Thyroid gland (tissue), 4 donors: ENCODE measurements around the gene OSBPL8. TPM values are rescaled to one million over a fixed set of nuclear protein-coding genes. Genes with fewer than 3 reads are reported as not detected.
"Not testable (repeated sequence)": the region's sequence is repeated elsewhere in the genome, so short reads cannot be mapped to it uniquely, and the experiment has no call there.

Source experiments
- DNase-seq, 2 donors: peaks; one replicate each; pipeline ENCODE4 v3.0.0-alpha.2; 2019
- H3K27ac ChIP-seq, 3 donors: fragments of 200-600 bp; sonication (generic); 1 replicate in 2 of 3; 2 replicates in 1 of 3; pipeline ENCODE4 v1.5.1; 2016 to 2019; ENCODE audit warnings: mild to moderate bottlenecking in 1 of 3, moderate library complexity in 1 of 3
- H3K27me3 ChIP-seq: fragments of 200-600 bp; sonication (generic); one replicate; pipeline ENCODE4 v1.5.1; 2019
- H3K36me3 ChIP-seq, 2 donors: fragments of 200-600 bp; sonication (generic); one replicate each; pipeline ENCODE4 v1.5.1; 2016 to 2019
- H3K4me1 ChIP-seq, 2 donors: fragments of 200-600 bp; sonication (generic); one replicate each; pipeline ENCODE4 v1.5.1; 2017 to 2019
- H3K4me3 ChIP-seq, 3 donors: fragments of 200-600 bp; sonication (generic); replicated peaks in 1 of 3; 1 replicate in 2 of 3; 2 replicates in 1 of 3; pipeline ENCODE4 v1.5.1; 2016; ENCODE audit warnings: mild to moderate bottlenecking in 1 of 3
- H3K9me3 ChIP-seq: fragments of 200-600 bp; sonication (generic); one replicate; pipeline ENCODE4 v1.5.1; 2017
- POLR2A ChIP-seq, 2 donors: fragments of 450-650 bp; IDR thresholded peaks; one replicate each; pipeline ENCODE4 v1.6.1; 2017; ENCODE audit warnings: antibody characterized with exemption in 2 of 2, mild to moderate bottlenecking in 2 of 2, moderate library complexity in 1 of 2
- WGBS, 2 donors: methylation state at CpG; one replicate each; pipeline ENCODE4 v1.1.5; 2017; 5-methylcytosine and 5-hydroxymethylcytosine counted together
- intact Hi-C: fragments of 100-400 bp; cut with DNase I; formaldehyde crosslinking; loops from one replicate; pipeline ENCODE4 v1.15.1; 2023
- total RNA-seq, 4 donors: library from RNA; depleted of rRNA; stranded (reverse); fragments of >200 nt; gene quantifications; one replicate each; pipeline ENCODE4 v1.2.3, GENCODE V29; 2016
- TF ChIP-seq, protein P1 (sequence below), 6 experiments: fragments of 200-600 bp in 3 of 6; fragments of 450-650 bp in 3 of 6; sonication (generic) in 3 of 6; IDR thresholded peaks; one replicate each; pipeline ENCODE4 v1.5.1; 2016 to 2019; ENCODE audit warnings: antibody characterized with exemption in 6 of 6, mild to moderate bottlenecking in 2 of 6, inconsistent platforms in 1 of 6, moderate library complexity in 1 of 6

The OSBPL8 gene
- total RNA-seq, 4 donors from 2014 or later, result 69.8 to 112 (median 77.6) TPM

GRCh38 chr12:76515271-76515670 is 44.3 kb downstream of the OSBPL8 start:
- no peak overlapping the region for H3K4me3 ChIP-seq
- no peak overlapping the region for H3K27ac ChIP-seq
- WGBS, 2 donors, result 92 to 97% methylated on average over 4 of the region's 4 CpGs
- H3K4me1 ChIP-seq, result no peaks in the 10 kb centered on the region
- no peak for DNase-seq
- H3K9me3 ChIP-seq, result no peaks in the 10 kb centered on the region
- intact Hi-C loops, result no loop called here
- H3K36me3 ChIP-seq, result no peaks in the 10 kb centered on the region
- H3K27me3 ChIP-seq, result no peaks in the 10 kb centered on the region
- TF ChIP-seq, protein P1, sequence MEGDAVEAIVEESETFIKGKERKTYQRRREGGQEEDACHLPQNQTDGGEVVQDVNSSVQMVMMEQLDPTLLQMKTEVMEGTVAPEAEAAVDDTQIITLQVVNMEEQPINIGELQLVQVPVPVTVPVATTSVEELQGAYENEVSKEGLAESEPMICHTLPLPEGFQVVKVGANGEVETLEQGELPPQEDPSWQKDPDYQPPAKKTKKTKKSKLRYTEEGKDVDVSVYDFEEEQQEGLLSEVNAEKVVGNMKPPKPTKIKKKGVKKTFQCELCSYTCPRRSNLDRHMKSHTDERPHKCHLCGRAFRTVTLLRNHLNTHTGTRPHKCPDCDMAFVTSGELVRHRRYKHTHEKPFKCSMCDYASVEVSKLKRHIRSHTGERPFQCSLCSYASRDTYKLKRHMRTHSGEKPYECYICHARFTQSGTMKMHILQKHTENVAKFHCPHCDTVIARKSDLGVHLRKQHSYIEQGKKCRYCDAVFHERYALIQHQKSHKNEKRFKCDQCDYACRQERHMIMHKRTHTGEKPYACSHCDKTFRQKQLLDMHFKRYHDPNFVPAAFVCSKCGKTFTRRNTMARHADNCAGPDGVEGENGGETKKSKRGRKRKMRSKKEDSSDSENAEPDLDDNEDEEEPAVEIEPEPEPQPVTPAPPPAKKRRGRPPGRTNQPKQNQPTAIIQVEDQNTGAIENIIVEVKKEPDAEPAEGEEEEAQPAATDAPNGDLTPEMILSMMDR (IDR thresholded peaks at IDR 0.05), result no peak
- no peak for TF ChIP-seq POLR2A (IDR thresholded peaks at IDR 0.05)

- intact Hi-C loops, H3K4me1 ChIP-seq, H3K27ac ChIP-seq, H3K4me3 ChIP-seq, H3K9me3 ChIP-seq, H3K27me3 ChIP-seq, DNase-seq, H3K36me3 ChIP-seq: not testable (repeated sequence)
- whole genome bisulfite sequencing, 2 donors, result 97% methylated on average over 4 of the region's 4 CpGs
These were observed 48.4 kb downstream of the OSBPL8 start for GRCh38 chr12:76511116-76511716.

GRCh38 chr12:76508128-76508980 is 51.2 kb downstream of the OSBPL8 start:
- Histone ChIP-seq H3K36me3 (no peaks in the 10 kb centered on the region), H3K9me3 (no peaks in the 10 kb centered on the region), H3K27ac (no peak overlapping the region), H3K27me3 (no peaks in the 10 kb centered on the region), H3K4me3 (no peak overlapping the region), H3K4me1 (no peaks in the 10 kb centered on the region)
- DNase-seq, result no peak
- WGBS, 2 donors, result 93 to 97% methylated on average over 6 of the region's 6 CpGs
- no peak for TF ChIP-seq POLR2A (IDR thresholded peaks at IDR 0.05)
- TF ChIP-seq, protein P1 (IDR thresholded peaks at IDR 0.05), result no peak
- intact Hi-C loops, result no loop called here

DNA sequence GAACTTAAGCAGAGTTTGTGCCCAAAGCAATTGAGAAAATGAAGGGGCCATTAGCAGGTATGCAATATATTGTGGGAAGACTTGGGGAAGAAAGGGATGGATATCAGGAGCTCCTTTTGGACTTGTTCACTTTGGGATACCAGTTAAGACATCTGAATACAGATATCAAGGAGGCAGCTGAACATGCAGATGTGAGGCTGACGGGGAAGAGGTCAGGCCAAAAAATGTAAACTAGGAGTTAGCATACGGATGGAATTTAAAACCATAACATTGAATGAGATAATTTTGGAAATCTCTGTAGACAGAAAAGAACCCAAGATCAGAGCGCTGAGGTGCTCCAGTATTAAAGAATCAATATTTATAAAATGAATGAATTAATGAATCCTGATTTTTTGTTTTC is 53.4 kb downstream of the OSBPL8 start:
- Histone ChIP-seq H3K36me3 (no peaks in the 10 kb centered on the region), H3K27ac (no peak overlapping the region), H3K4me3 (no peak overlapping the region), H3K27me3 (no peaks in the 10 kb centered on the region), H3K4me1 (no peaks in the 10 kb centered on the region), H3K9me3 (no peaks in the 10 kb centered on the region)
- WGBS, 2 donors, result 96 to 98% methylated on average over 3 of the region's 3 CpGs
- TF ChIP-seq, protein P1 (IDR thresholded peaks at IDR 0.05), result no peak
- TF ChIP-seq POLR2A (IDR thresholded peaks at IDR 0.05), result no peak
- no peak for DNase-seq
- intact Hi-C loops, result no loop called here

DNA sequence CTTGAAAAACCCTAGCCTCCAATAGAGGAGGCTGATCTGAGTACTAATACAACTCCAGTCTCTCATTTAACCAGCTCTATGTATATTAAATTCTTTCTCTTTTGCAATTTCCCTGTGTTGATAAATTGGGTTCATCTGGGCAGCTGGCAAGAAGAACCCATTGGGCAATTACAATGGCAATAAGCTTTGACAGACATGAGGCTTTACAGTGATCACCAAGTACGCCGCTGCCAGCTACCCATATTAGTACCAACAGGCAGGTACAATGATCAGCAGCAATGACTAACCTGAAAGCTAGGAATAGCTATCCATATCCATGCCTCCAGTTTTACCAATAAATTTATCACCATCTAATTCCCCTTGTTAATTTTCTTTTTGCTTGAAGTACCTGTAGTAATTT is 54.5 kb downstream of the OSBPL8 start:
- Histone ChIP-seq H3K9me3 (no peaks in the 10 kb centered on the region), H3K4me1 (no peaks in the 10 kb centered on the region), H3K27ac (no peak overlapping the region), H3K27me3 (no peaks in the 10 kb centered on the region), H3K36me3 (no peaks in the 10 kb centered on the region), H3K4me3 (no peak overlapping the region)
- no peak for DNase-seq
- TF ChIP-seq POLR2A (IDR thresholded peaks at IDR 0.05), result no peak
- TF ChIP-seq, protein P1 (IDR thresholded peaks at IDR 0.05), result no peak
- 96 to 98% methylated on average over 2 of the region's 2 CpGs for WGBS, 2 donors
- intact Hi-C loops, result no loop called here
